Activated T-cell treated with anti-CD3 and anti-CD28 coated beads, Interleukin-2, amount 50 U/mL, for 48 hours (primary cell): Measurements from ENCODE around the gene KCNH2.

Experiments used
- DNase-seq, 2 experiments: peaks; one replicate each; pipeline ENCODE4 v3.0.0-alpha.2; 2020

The KCNH2 gene

DNA sequence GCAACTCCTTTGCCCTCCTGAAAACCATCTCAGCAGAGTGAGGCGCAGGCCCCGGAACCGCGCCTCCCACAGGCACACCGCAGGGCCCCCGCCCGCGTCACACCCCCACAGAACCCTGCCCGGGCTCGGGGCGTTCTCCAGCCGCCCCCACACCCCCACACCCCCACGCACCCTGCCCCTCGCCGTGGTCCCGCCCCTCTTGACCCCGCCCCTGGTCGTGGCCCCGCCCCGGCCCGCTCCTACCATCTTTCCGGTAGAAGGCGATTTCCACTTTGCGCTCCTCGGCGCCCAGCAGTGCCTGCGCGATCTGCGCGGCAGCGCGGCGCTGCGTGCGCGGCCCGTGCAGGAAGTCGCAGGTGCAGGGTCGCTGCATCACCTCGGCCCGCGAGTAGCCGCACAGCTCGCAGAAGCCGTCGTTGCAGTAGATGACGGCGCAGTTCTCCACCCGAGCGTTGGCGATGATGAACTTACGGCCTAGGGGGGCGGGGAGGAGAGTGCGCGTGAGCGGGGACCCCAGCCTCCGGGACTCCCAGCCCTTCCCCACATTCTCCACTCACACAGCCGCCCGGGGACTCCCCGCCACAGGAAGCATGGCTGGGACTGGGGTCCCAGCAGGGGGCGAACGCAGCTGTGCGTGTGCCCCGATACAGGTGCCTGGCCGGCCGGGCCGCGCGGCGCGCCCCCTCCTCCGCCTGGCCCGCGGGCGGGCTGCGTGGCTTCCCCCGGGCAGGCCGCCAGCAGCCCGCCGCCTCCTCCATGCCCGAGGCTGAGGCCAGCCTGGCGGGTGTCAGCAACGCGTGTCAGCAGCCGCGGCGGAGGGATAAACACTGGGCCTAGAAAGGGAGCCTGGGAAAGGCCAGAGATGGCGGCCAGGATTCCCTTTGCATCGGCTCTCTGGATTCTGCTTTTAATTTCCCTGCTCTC, 3.4 kb downstream of the KCNH2 start:
- peak; percentile 81 to 83 for DNase-seq

GRCh38 chr7:150973571-150974451, 4.3 kb downstream of the KCNH2 start:
- no peak for DNase-seq

DNA sequence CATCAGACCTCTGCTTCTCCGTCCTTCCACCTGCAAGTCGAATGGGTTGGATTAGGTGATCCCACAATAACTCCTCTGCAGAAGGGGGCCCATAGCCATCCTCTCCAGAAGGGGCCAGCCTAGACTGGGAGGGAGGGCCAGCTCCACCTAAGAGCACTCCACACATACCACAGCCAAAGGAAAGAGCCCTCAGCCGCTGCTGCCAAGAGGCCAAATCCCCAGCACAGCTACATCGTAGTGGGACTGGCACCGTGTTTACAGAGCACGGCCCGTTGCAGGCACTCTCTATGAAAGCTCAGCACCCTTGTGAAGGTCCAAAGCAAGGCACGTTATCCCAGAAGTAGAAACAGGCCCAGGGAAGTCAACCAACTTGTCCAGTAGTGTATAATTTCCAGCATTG, 5.4 kb downstream of the KCNH2 start:
- DNase-seq = no peak

GRCh38 chr7:150972023-150972468, 6.1 kb downstream of the KCNH2 start:
- no peak for DNase-seq

- no peak for DNase-seq
Observed at GRCh38 chr7:150971242-150972022, 6.7 kb downstream of the KCNH2 start.

DNA sequence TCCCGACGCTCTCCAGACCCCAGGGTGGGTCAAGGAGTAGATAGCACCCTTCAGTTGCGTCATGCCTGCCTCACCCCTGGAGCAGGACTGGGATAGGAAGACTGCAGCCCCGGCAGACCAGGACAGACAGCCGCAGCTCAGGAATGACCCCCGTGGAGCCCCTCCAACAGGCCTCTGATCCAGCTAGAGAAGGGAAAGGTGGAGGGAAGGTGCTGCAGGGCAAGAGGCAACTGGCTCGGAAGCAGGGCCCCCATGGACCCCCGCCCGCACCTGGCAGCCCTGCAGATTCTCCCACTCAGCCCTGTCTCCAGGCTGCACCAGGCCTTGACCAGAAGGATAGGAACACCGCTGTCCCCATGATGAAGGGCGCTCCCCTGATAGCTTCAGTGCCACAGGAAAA, 7.7 kb downstream of the KCNH2 start:
- no peak for DNase-seq

DNA sequence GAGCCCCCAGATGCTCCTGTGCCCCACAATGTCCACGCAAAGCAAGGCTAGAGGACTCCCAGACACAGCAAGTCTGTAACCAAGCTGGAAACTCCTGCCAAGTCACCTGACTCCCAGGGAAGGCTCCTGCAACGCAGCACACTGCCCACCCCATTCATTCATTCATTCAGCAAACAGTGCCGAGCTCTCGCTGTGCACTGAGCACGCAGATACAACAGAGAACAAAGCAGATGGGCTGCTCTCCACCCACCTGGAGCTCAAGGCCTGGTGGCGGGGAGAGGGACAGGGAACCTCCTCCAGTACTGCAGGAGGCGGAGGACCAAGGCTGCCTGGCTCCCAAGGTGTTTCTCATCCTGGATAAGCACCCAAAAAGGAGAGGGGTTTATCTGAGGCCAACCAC, 8.6 kb downstream of the KCNH2 start:
- DNase-seq = no peak

DNA sequence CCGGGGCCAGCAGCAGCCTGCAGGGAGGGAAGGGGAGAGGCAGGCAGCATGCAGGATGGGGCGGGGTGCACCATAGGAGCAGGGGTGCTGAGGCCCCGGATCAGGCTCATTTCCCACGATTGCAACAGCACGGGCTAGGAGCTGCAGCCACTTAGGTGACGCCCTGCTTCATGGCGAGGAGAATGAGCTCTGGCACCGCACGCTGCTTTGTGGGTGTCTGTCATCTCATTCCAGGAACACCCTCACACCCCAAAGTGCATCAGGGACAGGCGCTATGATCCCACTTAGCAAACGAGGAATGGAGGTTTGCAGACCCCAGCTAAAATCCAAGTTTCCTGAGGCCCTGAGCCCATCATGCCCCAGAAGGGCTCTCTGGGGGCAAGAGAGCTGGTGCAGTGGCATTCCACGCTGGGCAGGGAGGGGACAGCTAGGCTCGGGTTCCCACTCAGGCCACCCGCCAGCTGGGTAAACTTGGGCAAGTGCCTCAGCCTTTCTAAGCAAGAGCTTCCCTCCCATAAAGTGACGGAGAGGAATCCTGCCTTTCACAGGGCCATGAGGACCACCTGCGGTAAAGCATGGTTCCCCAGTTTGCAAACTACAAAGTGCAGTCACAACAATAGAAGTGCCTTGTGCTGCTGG, 9.3 kb downstream of the KCNH2 start:
- DNase-seq = no peak

GRCh38 chr7:150968056-150968733, 9.9 kb downstream of the KCNH2 start:
- no peak for DNase-seq

DNA sequence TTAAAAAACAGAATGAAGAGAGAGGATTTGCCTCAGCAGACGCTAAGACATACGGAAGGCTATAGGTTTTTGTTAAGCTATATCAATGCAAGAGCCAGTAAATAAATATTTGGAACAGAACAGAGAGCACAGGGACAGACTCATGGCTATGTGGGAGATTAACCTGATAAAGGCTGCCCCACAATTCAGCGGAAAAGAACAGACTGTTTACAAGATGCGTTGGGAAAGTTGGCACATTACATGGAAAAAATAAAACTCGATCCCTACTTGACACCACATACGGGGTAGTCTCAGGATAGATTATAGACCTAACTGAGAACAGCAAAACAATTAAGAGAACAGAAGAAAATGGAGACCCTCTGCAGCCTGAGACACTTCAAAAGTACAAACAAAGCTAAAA, 10.8 kb downstream of the KCNH2 start:
- no peak for DNase-seq

GRCh38 chr7:150966002-150966401, 12.1 kb downstream of the KCNH2 start:
- no peak for DNase-seq

- DNase-seq = no peak
Observed at GRCh38 chr7:150965273-150965830, 12.8 kb downstream of the KCNH2 start.

- DNase-seq = no peak
Observed at GRCh38 chr7:150964593-150965111, 13.5 kb downstream of the KCNH2 start.

DNA sequence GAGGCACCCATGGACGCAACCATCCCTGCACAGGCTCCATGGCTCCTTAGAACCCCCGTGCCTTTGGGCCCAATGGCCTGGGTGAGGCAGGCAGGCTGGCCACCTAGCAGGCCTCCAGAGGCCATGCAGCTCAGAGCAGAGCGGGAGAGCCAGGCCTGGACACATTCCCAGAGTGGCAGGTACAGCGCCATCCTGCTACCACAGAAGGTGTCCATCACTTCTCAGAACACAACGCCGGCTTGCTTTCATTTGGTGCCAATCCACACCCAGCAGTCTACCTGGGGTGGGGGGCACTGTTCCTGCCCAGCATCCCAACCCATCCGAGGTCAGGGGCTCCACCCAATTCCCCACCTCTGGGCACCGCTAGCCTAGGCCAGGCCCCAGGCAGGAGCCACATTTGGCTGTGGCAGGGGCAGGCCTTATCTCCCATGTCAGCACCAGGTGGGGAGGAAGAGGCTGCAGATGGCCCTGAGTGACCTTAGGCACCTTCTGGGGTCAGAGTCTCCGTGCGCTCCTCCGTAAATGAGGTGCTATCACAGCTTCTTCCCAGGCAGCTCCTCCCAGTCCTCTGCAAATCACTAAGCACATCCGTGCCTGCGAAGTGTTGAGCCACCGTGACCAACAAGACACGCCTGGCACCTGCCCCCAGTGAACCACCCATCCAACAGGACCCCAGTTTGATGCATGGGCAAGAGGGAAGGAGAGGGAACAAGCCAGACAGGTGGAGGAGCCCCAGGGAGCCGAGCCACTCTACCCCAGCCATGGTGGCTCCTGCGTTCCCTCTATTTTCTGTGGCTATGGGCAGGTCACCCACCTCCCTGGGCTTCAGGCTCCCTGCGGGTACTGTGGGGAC, 14.2 kb downstream of the KCNH2 start:
- no peak for DNase-seq

DNA sequence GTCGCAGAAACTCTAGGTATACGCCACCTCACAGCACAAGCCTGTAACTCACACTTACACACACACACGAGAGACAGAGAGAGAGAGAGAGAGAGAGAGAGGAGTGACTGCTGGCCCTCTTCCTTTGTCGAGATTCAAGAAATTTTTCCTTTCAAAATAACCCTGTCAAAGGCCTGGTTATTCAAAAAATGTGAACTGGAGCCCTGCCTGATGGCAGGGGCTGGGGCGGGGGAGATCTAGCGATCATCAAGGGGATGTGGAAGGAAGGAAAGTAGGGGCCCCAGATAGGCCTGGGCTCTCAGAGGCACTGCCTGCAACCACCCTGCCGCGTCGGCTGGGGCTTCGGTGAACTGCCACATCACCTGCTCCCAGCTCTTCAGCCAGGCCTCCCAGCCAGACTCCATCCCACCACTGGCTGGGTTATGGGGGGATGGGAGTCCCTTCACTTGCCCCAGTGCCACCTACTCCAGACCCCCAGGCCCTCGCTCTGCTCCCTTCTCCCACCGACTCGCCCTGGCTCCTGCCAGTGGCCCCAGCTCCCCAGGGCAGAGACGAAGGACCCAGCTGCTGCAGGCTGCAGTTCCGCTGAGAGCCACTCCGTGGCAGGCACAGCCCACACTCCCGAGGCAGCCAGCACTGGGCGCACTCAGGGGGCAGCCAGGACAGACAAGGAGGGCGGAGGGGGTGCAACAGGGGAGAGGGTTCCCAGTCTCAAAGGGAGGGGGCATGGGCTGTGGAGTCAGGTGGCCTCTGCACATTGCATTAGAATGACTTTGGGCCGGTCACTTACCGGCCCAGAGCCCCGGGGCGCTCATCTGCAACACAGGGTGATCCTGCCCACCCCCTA, 15.3 kb downstream of the KCNH2 start:
- DNase-seq = peak; percentile 69 to 76

DNA sequence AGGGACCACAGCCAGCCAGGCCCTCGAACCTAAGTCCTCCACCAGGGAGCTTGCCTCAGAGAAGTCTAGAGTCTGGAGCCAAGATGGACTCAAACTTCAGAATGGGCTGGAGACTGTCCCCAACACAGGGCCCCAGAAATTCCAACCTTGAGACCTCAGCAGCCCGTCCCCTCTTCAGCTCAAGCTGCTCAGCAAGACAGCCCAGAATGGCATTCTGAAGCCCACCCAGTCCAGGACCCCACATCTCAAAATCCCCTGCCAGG, 15.9 kb downstream of the KCNH2 start:
- no peak for DNase-seq

GRCh38 chr7:150961510-150962289, 16.4 kb downstream of the KCNH2 start:
- DNase-seq = no peak
